Ishikawa (cell line): Measurements from ENCODE around the gene CDHR5.

Source experiments
- CEBPB ChIP-seq: IDR thresholded peaks from 2 replicates; pipeline ENCODE4 v1.6.1; 2012
- CREB1 ChIP-seq: IDR thresholded peaks from 2 replicates; pipeline ENCODE4 v1.6.1; 2012; ENCODE audit warnings: low read depth
- EGR1 ChIP-seq: IDR thresholded peaks from 2 replicates; pipeline ENCODE4 v1.6.1; 2012
- EP300 ChIP-seq: IDR thresholded peaks from 2 replicates; pipeline ENCODE4 v1.6.1; 2012; ENCODE audit warnings: borderline replicate concordance
- FOXM1 ChIP-seq: IDR thresholded peaks from 2 replicates; pipeline ENCODE4 v1.6.1; 2012; ENCODE audit warnings: low read depth, borderline replicate concordance
- NFIC ChIP-seq: IDR thresholded peaks from 2 replicates; pipeline ENCODE4 v1.6.1; 2012
- RAD21 ChIP-seq: IDR thresholded peaks from 2 replicates; pipeline ENCODE4 v1.6.1; 2012; ENCODE audit warnings: low read depth
- TAF1 ChIP-seq: IDR thresholded peaks from 2 replicates; pipeline ENCODE4 v1.6.1; 2012; ENCODE audit warnings: low read depth, mild to moderate bottlenecking
- TCF12 ChIP-seq: IDR thresholded peaks from 2 replicates; pipeline ENCODE4 v1.6.1; 2012; ENCODE audit warnings: low read depth
- TEAD4 ChIP-seq: IDR thresholded peaks from 2 replicates; pipeline ENCODE4 v1.6.1; 2012
- YY1 ChIP-seq: IDR thresholded peaks from 2 replicates; pipeline ENCODE4 v1.6.1; 2012; ENCODE audit warnings: low read depth
- ZBTB7A ChIP-seq: IDR thresholded peaks from 2 replicates; pipeline ENCODE4 v1.6.1; 2012; ENCODE audit warnings: low read depth
- TF ChIP-seq, protein P1 (sequence below): IDR thresholded peaks from 2 replicates; pipeline ENCODE4 v1.6.1; 2012; ENCODE audit warnings: low read depth, mild to moderate bottlenecking
- TF ChIP-seq, protein P2 (sequence below): IDR thresholded peaks from 2 replicates; pipeline ENCODE4 v1.6.1; 2012
- TF ChIP-seq, protein P3 (sequence below): IDR thresholded peaks from 2 replicates; pipeline ENCODE4 v1.6.1; 2012

The CDHR5 gene

DNA sequence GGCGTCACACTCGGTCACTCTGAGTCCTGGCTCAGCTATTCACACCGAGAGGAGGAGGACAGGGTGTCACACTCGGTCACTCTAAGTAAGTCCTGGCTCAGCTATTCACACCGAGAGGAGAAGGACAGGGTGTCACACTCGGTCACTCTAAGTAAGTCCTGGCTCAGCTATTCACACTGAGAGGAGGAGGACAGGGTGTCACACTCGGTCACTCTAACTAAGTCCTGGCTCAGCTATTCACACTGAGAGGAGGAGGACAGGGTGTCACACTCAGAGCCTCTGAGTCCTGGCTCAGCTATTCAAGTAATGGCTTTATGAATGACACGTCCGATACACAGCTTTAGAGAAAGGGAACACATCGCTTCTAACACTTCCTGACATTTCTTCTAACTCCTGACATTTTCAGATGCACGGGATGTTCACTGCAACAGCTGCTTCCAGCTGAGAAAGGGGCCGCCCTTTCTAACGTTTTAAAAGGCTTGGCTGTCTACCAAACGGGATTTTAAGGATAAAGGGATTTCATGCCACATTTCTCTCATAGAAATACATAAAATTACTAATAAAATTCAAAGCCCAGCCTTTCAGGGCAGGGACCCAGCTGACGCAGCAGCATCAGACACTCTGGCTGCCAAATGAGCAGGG, 40.4 kb upstream of the CDHR5 start:
- TF ChIP-seq TCF12 (no peak), YY1 (no peak), EP300 (no peak), ZBTB7A (no peak), NFIC (no peak), FOXM1 (no peak)
- TF ChIP-seq, protein P1, sequence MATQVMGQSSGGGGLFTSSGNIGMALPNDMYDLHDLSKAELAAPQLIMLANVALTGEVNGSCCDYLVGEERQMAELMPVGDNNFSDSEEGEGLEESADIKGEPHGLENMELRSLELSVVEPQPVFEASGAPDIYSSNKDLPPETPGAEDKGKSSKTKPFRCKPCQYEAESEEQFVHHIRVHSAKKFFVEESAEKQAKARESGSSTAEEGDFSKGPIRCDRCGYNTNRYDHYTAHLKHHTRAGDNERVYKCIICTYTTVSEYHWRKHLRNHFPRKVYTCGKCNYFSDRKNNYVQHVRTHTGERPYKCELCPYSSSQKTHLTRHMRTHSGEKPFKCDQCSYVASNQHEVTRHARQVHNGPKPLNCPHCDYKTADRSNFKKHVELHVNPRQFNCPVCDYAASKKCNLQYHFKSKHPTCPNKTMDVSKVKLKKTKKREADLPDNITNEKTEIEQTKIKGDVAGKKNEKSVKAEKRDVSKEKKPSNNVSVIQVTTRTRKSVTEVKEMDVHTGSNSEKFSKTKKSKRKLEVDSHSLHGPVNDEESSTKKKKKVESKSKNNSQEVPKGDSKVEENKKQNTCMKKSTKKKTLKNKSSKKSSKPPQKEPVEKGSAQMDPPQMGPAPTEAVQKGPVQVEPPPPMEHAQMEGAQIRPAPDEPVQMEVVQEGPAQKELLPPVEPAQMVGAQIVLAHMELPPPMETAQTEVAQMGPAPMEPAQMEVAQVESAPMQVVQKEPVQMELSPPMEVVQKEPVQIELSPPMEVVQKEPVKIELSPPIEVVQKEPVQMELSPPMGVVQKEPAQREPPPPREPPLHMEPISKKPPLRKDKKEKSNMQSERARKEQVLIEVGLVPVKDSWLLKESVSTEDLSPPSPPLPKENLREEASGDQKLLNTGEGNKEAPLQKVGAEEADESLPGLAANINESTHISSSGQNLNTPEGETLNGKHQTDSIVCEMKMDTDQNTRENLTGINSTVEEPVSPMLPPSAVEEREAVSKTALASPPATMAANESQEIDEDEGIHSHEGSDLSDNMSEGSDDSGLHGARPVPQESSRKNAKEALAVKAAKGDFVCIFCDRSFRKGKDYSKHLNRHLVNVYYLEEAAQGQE = no peak
- TF ChIP-seq, protein P2, sequence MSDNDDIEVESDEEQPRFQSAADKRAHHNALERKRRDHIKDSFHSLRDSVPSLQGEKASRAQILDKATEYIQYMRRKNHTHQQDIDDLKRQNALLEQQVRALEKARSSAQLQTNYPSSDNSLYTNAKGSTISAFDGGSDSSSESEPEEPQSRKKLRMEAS = no peak

DNA sequence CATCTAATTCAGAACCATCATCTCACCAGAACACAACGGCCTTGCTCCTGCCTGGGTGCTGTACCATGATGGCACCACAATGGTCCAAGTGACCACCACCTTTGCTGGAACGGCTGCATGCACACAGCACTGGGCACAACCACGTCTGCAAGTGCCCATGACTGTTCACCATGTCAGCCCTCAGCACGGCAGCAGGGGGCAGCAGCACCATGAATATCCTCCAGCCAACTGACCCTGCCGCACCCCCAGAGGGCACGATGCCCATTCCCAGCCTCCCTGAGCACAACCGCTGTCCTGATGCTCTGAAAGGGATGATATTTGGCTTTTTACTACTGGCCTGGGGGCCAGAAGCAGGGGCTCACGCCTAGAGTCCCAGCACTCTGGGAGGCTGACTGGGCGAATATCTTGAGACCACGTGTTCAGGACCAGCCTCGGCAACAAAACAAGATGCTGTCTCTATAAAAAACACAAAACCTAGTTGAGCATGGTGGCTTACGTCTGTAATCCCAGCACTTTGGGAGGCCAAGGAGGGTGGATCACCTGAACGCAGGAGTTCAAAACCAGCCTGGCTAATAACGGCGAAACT, 38.0 kb upstream of the CDHR5 start:
- TF ChIP-seq RAD21 = peak; percentile 82
- TF ChIP-seq, protein P1 = no peak

DNA sequence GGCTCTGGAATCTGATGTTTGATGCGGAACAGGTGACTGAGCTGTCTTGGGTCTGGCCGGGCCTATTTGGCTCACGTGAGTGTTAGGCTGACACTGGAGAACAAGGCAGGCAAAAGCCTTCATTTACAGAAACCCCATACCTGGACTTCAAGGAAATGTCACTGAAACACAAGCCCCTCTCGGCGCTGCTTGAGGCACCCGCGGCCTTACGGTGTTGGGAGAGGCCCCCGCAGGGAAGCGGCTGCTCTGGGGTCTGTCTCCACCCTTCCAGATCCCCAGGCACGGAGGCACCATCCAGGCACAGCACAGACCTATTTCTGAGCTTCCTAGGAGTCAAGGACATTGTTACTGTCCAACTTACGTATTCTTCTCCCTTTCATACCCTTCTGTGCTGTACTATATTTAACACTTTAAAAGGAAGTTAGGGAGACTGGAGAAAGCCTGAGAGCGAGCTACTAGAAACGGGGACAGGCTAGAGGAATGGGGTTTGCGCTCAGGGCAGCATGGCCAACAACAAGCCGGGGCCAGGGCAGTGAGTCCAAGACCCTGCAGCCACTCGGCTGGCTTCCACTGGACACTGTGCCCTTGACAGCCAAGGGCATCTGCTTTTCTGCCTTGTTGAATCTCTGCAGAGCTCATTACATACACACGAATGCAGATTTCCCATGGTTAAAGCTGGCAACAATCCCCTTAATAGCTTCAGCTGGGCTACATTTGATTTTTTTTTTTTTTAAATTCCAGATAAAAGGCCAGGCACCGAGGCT, 36.1 kb upstream of the CDHR5 start:
- no peak for TF ChIP-seq TEAD4
- no peak for TF ChIP-seq RAD21
- TF ChIP-seq EGR1 = no peak
- no peak for TF ChIP-seq TAF1
- TF ChIP-seq, protein P3, sequence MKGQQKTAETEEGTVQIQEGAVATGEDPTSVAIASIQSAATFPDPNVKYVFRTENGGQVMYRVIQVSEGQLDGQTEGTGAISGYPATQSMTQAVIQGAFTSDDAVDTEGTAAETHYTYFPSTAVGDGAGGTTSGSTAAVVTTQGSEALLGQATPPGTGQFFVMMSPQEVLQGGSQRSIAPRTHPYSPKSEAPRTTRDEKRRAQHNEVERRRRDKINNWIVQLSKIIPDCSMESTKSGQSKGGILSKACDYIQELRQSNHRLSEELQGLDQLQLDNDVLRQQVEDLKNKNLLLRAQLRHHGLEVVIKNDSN = no peak
- no peak for TF ChIP-seq FOXM1
- TF ChIP-seq, protein P2 = no peak
- TF ChIP-seq EP300 = no peak
- TF ChIP-seq NFIC = no peak
- TF ChIP-seq CREB1 = no peak
- TF ChIP-seq TCF12 = no peak
- TF ChIP-seq YY1 = no peak
- TF ChIP-seq, protein P1 = no peak
- no peak for TF ChIP-seq CEBPB
- no peak for TF ChIP-seq ZBTB7A

DNA sequence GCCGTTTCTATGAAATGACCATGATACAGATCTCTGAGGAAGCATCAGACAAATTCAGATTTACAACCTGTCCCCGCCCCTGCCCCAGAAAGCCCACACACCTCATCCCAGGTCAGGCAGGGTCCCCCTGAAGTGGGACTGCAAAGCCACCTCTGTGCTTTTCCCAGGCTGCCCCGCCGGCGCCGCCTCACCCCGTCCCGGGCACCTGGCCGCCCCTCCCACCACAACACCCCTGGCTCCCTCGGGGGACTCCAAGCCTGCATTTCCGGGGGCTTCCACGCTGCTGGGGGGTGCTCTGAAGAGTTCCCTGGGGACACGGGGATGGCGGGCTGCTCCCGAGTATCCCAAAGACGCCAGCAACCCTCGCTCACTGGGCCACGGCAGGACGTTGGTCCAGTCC, 35.5 kb upstream of the CDHR5 start:
- TF ChIP-seq NFIC (no peak), CREB1 (no peak), EGR1 (no peak), EP300 (no peak), TEAD4 (no peak)
- TF ChIP-seq, protein P1 = no peak
